Activated CD8-positive, alpha-beta memory T cell treated with anti-CD3 and anti-CD28 coated beads, Interleukin-2, amount 50 U/mL, for 48 hours (primary cell): Measurements from ENCODE around the gene BMS1.

Experiments used
- DNase-seq: peaks from one replicate; pipeline ENCODE4 v3.0.0-alpha.2; 2020

BMS1 gene

DNA sequence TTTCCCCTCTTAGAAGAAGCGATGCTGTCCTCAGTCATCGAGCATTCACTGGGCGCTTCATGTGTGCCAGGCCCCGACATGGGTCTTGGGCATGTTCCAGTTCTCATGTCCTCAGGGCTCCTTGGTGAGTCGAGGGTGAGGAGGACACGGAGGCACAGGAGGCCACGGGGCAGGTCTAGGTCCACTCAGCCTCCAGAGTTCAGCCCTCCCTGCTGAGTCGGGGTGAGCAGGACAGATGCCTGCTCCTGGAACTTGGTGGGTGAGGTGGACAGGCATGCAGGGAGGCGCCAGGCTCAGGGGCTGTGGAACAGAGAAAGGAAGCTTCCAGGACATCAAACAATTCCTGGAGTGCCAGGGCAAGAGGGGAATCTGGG, 87.4 kb downstream of the BMS1 start:
- peak; percentile 22 for DNase-seq

DNA sequence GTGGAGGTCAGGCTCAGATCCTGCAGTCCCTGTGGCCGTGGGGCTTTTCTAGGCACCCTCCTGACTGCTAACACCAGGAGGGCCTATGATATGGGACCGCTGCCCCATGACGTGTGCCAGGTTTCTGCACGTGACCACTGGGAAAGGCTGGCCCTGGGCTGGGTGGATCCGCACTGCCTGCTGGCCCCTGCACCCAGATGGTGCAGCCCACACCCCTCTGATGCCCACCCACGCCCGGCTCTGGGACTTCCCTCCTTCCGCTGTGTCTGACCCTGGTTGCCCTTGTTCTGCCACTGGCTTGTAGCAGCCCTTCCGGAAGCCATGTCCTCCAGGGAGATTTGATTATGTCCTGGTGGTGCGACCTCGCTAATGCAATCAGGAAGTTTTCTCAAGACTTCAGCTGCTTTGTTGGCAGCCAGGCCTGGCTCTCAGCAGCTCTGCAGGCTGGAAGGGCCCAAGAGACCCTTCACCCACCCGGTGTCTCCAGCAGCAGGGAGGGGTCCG, 88.6 kb downstream of the BMS1 start:
- peak; percentile 35 for DNase-seq

DNA sequence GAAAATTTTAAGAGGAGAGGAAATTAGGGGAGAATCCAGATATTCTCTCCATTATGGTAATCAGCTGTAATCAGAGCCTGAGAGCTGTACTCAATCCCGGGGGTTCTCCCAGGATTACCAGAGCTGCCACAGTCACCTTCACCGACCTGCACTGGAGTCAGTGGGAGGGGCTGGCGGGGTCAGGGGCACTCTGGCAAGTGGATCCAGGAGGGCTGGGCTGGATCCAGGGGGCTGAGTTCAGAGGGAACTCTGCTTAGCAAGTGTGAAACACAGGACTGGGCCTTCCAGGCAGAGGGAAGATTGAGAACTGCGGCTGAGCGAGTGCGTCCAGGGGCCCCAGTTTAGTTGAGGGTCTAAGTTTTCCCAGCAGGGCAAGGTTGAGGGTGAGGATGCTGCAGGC, 89.2 kb downstream of the BMS1 start:
- DNase-seq: no peak

DNA sequence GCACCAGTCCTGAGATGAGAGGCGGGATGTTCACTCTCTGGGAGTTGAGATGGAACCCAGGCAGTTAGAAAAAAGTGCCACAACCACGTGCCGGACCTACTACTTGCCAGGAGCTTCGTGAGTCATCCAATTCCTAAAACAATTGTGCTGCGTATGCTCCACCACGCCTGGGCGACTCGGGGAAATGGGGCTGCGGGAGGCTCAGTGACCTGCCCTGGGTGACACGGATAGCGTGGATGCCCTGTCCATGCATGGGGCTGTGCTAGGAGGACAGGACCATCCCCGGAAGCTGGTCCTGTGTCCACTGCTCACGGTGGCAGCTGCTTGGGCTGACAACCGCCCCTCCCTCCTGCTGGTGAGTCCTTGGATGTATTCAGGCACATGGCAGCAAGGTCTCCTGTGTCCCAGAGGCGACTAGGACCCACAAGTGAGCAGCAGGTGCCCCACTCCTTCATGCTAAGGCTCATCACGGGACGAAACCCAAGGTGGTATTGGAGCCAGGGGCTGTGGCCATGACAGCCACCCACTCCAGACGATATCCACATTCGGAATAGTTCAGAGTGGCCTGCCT, 90.4 kb downstream of the BMS1 start:
- peak; percentile 34 for DNase-seq

DNA sequence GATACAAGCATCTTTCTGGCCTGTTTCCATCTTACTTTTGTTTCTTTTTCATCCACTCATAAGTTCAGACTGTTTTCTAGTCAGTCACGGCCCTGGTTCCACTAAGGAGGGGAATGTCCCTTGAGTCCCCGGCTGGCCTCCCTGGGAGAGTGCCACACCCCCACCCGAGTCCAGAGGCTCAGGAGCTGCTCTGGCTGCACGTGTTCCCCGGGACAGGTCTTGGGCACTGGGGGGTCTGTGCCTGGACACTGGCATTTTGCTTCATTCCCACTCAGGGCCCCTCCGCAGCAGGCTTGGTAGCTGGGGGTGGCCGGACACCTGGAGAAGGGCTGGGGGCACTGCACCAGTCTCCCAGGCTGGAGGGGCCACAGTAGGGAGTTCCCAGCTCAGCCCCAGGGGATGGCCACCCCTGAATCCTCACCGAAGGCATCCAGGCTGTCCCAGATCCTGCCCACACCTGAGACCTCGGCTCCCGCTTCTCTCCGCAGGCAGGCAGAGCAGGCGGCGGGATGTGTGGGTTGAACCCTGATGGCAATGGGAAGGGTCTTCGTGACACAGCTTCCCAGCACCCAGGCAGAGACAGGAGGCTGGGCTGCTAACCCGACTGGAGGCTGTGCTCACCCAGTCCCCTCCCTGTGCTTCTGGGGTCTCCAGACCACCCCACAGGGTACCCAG, 92.3 kb downstream of the BMS1 start:
- peak; percentile 33 for DNase-seq

DNA sequence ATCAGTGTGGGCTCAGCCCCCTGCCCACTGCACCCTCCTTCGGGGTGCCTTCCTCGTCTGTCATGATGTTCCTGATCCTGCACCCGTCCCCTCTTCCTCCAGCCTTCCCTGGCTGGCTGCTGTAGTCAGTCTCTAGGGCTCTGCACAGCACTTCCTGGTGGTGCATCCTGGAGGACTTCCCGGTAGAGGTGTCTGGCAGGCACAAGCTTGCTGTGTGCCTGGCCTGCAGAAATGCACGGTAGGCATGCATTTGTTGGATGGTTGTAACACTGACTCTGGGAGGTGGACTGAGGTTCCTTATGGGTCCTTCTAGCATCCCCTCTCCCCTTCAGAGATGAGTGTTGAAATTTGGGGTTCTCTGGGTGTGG, 92.8 kb downstream of the BMS1 start:
- DNase-seq: peak; percentile 26

GRCh38 chr10:42875798-42876341, 93.3 kb downstream of the BMS1 start:
- DNase-seq: no peak

GRCh38 chr10:42876476-42876875, 93.9 kb downstream of the BMS1 start:
- peak; percentile 20 for DNase-seq

DNA sequence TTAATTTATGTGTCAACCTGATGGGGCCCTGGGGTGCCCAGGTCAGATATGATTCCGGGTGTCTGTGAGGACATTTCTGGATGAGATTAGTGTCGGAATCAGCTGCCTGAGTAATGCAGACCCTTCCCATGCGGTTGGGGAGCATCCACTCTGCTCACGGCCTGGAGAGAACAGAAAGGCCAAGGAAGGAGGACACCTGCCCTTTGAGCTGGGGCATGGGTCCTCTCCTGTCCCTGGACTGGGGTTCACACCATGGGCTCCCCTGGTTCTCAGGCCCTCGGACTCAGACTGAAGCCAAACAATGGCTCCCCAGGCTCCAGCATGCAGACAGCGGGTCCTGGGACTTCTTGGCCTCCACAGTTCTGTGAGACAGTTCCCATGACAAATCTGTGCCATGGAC, 94.3 kb downstream of the BMS1 start:
- peak; percentile 30 for DNase-seq

- DNase-seq: peak; percentile 29
Measured at GRCh38 chr10:42877496-42878030, 95.0 kb downstream of the BMS1 start.

DNA sequence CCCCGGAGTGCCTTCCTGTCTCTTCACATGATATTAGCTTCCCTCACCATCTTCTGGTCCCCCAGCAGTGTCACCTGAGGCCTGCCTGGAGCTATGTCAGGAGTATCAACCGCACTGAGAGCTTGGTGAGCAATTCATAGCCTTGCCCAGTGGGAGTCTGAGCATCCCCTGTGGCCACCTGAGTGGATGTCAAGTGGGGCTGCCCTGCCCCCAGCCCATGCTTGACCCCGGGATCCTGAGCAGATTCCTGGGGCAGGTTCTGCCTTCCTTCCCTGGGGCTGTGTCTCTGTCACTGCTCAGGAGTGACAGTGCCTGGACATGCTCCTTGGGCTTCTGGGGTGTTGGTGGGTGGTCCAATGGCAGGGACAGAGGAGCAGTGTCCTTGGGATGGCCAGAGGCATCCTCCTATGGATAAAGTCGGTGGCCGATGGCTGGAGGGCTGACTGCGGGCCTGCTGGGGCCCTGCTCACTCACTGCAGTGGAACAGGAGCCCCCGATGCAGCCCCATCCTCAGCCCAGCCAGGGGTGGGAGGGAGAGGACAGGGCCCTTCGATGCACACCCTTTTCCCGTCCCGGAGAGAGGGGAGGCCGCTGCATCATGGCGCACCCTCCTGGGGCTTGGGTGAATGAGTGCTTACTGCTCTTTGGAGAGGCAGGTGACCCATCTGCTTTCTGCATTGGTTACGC, 95.7 kb downstream of the BMS1 start:
- peak; percentile 33 for DNase-seq

- DNase-seq: no peak
Measured at GRCh38 chr10:42878821-42879195, 96.2 kb downstream of the BMS1 start.

GRCh38 chr10:42879380-42880254, 97.0 kb downstream of the BMS1 start:
- peak; percentile 26 for DNase-seq

DNA sequence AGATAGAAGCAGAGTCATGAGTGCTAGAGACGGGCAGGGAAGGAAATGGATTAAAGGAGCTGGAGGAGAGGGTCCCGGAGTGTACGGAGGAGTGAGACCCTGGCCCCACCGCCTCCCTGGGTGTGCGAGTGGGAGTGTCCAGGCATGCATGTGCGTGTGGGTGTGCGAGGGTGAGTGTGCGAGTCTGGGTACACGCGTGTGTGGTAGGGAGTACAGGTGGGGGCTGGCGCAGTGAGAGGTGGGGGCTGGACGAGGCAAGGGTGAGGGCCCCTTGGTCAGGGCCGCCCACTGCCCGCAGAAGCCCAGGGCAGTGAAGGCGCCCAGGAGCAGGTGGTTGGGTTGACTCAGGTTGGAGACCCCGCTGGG, 97.6 kb downstream of the BMS1 start:
- DNase-seq: no peak

- no peak for DNase-seq
Measured at GRCh38 chr10:42882597-42882996, 100.0 kb downstream of the BMS1 start.
